ENCODE data around the gene ITPR1. TPM values are rescaled to one million over a fixed set of nuclear protein-coding genes. Genes with fewer than 3 reads are reported as not detected.

ITPR1 gene
- total and polyA plus RNA-seq, 4 donors = 9.3 to 43.7 (median 20.9) TPM

- Histone ChIP-seq H3K9me3 (ENCODE audit: control insufficient read depth, insufficient read depth, low read length) (no peaks in the 10 kb centered on the region), H3K4me3 (ENCODE audit: low read depth, low read length) (no peak overlapping the region), H3K27ac (ENCODE audit: low read depth, low read length) (no peak overlapping the region), H3K36me3 (ENCODE audit: control insufficient read depth, insufficient read depth, low read length) (no peaks in the 10 kb centered on the region), H3K27me3 (ENCODE audit: control insufficient read depth, insufficient read depth, low read length) (no peaks in the 10 kb centered on the region), H3K4me1 (ENCODE audit: control insufficient read depth, insufficient read depth, low read length) (no peaks in the 10 kb centered on the region)
- no peak for DNase-seq (ENCODE audit: low read depth in 4 of 6, low spot score in 6 of 6)
- WGBS (ENCODE audit: insufficient coverage) = 100% methylated on average over 3 of the region's 5 CpGs
Observed at GRCh38 chr3:4855676-4856075, 362.5 kb downstream of the ITPR1 start.

- WGBS (ENCODE audit: insufficient coverage) = no CpG with 5 or more reads among the region's 2 CpGs
- DNase-seq (ENCODE audit: low read depth in 4 of 6, low spot score in 6 of 6) = no peak
- Histone ChIP-seq H3K9me3 (ENCODE audit: control insufficient read depth, insufficient read depth, low read length) (no peaks in the 10 kb centered on the region), H3K4me3 (ENCODE audit: low read depth, low read length) (no peak overlapping the region), H3K36me3 (ENCODE audit: control insufficient read depth, insufficient read depth, low read length) (no peaks in the 10 kb centered on the region), H3K27me3 (ENCODE audit: control insufficient read depth, insufficient read depth, low read length) (no peaks in the 10 kb centered on the region), H3K27ac (ENCODE audit: low read depth, low read length) (no peak overlapping the region), H3K4me1 (ENCODE audit: control insufficient read depth, insufficient read depth, low read length) (no peaks in the 10 kb centered on the region)
Observed at GRCh38 chr3:4856136-4856535, 363.0 kb downstream of the ITPR1 start.

- no peak for DNase-seq (ENCODE audit: low read depth in 4 of 6, low spot score in 6 of 6)
- Histone ChIP-seq H3K36me3 (ENCODE audit: control insufficient read depth, insufficient read depth, low read length) (no peaks in the 10 kb centered on the region), H3K4me1 (ENCODE audit: control insufficient read depth, insufficient read depth, low read length) (no peaks in the 10 kb centered on the region), H3K27me3 (ENCODE audit: control insufficient read depth, insufficient read depth, low read length) (no peaks in the 10 kb centered on the region), H3K27ac (ENCODE audit: low read depth, low read length) (no peak overlapping the region), H3K9me3 (ENCODE audit: control insufficient read depth, insufficient read depth, low read length) (no peaks in the 10 kb centered on the region), H3K4me3 (ENCODE audit: low read depth, low read length) (no peak overlapping the region)
- whole genome bisulfite sequencing (ENCODE audit: insufficient coverage) = 90% methylated on average over 4 of the region's 4 CpGs
Observed at GRCh38 chr3:4856564-4856963, 363.4 kb downstream of the ITPR1 start.

GRCh38 chr3:4856986-4857385 is 363.8 kb downstream of the ITPR1 start:
- no peak overlapping the region for H3K27ac ChIP-seq (ENCODE audit: low read depth, low read length)
- H3K36me3 ChIP-seq (ENCODE audit: control insufficient read depth, insufficient read depth, low read length) = no peaks in the 10 kb centered on the region
- 75% methylated on average over 1 of the region's 5 CpGs for WGBS (ENCODE audit: insufficient coverage)
- no peak for DNase-seq (ENCODE audit: low read depth in 4 of 6, low spot score in 6 of 6)
- H3K4me3 ChIP-seq (ENCODE audit: low read depth, low read length) = no peak overlapping the region
- no peaks in the 10 kb centered on the region for H3K27me3 ChIP-seq (ENCODE audit: control insufficient read depth, insufficient read depth, low read length)
- H3K4me1 ChIP-seq (ENCODE audit: control insufficient read depth, insufficient read depth, low read length) = no peaks in the 10 kb centered on the region
- peaks cover 2% of the 10 kb centered on the region for H3K9me3 ChIP-seq (ENCODE audit: control insufficient read depth, insufficient read depth, low read length)

GRCh38 chr3:4859788-4860187 is 366.6 kb downstream of the ITPR1 start:
- no peak overlapping the region for H3K27ac ChIP-seq (ENCODE audit: low read depth, low read length)
- WGBS (ENCODE audit: insufficient coverage) = no CpG with 5 or more reads among the region's 1 CpG
- no peaks in the 10 kb centered on the region for H3K27me3 ChIP-seq (ENCODE audit: control insufficient read depth, insufficient read depth, low read length)
- H3K9me3 ChIP-seq (ENCODE audit: control insufficient read depth, insufficient read depth, low read length) = peaks cover 4% of the 10 kb centered on the region
- H3K36me3 ChIP-seq (ENCODE audit: control insufficient read depth, insufficient read depth, low read length) = no peaks in the 10 kb centered on the region
- no peak for DNase-seq (ENCODE audit: low read depth in 4 of 6, low spot score in 6 of 6)
- no peaks in the 10 kb centered on the region for H3K4me1 ChIP-seq (ENCODE audit: control insufficient read depth, insufficient read depth, low read length)
- H3K4me3 ChIP-seq (ENCODE audit: low read depth, low read length) = no peak overlapping the region

GRCh38 chr3:4862973-4863372 is 369.8 kb downstream of the ITPR1 start:
- Histone ChIP-seq H3K36me3 (ENCODE audit: control insufficient read depth, insufficient read depth, low read length) (no peaks in the 10 kb centered on the region), H3K9me3 (ENCODE audit: control insufficient read depth, insufficient read depth, low read length) (peaks cover 4% of the 10 kb centered on the region), H3K4me3 (ENCODE audit: low read depth, low read length) (no peak overlapping the region), H3K4me1 (ENCODE audit: control insufficient read depth, insufficient read depth, low read length) (peaks cover 6% of the 10 kb centered on the region), H3K27me3 (ENCODE audit: control insufficient read depth, insufficient read depth, low read length) (no peaks in the 10 kb centered on the region), H3K27ac (ENCODE audit: low read depth, low read length) (no peak overlapping the region)
- WGBS (ENCODE audit: insufficient coverage) = no CpG with 5 or more reads among the region's 2 CpGs
- no peak for DNase-seq (ENCODE audit: low read depth in 4 of 6, low spot score in 6 of 6)

- Histone ChIP-seq H3K36me3 (ENCODE audit: control insufficient read depth, insufficient read depth, low read length) (no peaks in the 10 kb centered on the region), H3K4me1 (ENCODE audit: control insufficient read depth, insufficient read depth, low read length) (peaks cover 16% of the 10 kb centered on the region), H3K27me3 (ENCODE audit: control insufficient read depth, insufficient read depth, low read length) (no peaks in the 10 kb centered on the region), H3K27ac (ENCODE audit: low read depth, low read length) (no peak overlapping the region), H3K9me3 (ENCODE audit: control insufficient read depth, insufficient read depth, low read length) (peaks cover 4% of the 10 kb centered on the region), H3K4me3 (ENCODE audit: low read depth, low read length) (no peak overlapping the region)
- whole genome bisulfite sequencing (ENCODE audit: insufficient coverage) = no CpG with 5 or more reads among the region's 1 CpG
- DNase-seq (ENCODE audit: low read depth in 4 of 6, low spot score in 6 of 6) = no peak
Observed at GRCh38 chr3:4864503-4864902, 371.4 kb downstream of the ITPR1 start.

GRCh38 chr3:4865714-4866113 is 372.6 kb downstream of the ITPR1 start:
- Histone ChIP-seq H3K27ac (ENCODE audit: low read depth, low read length) (no peak overlapping the region), H3K4me3 (ENCODE audit: low read depth, low read length) (no peak overlapping the region), H3K4me1 (ENCODE audit: control insufficient read depth, insufficient read depth, low read length) (peaks cover 16% of the 10 kb centered on the region), H3K9me3 (ENCODE audit: control insufficient read depth, insufficient read depth, low read length) (peaks cover 4% of the 10 kb centered on the region), H3K27me3 (ENCODE audit: control insufficient read depth, insufficient read depth, low read length) (no peaks in the 10 kb centered on the region), H3K36me3 (ENCODE audit: control insufficient read depth, insufficient read depth, low read length) (no peaks in the 10 kb centered on the region)
- 71% methylated on average over 1 of the region's 2 CpGs for WGBS (ENCODE audit: insufficient coverage)
- DNase-seq (ENCODE audit: low read depth in 4 of 6, low spot score in 6 of 6) = peak in 2 of 6 donors; percentile 7 to 74

GRCh38 chr3:4866866-4867265 is 373.7 kb downstream of the ITPR1 start:
- peak overlapping the region; percentile 93 for H3K27ac ChIP-seq (ENCODE audit: low read depth, low read length)
- peaks cover 16% of the 10 kb centered on the region for H3K4me1 ChIP-seq (ENCODE audit: control insufficient read depth, insufficient read depth, low read length)
- H3K36me3 ChIP-seq (ENCODE audit: control insufficient read depth, insufficient read depth, low read length) = no peaks in the 10 kb centered on the region
- H3K9me3 ChIP-seq (ENCODE audit: control insufficient read depth, insufficient read depth, low read length) = peaks cover 3% of the 10 kb centered on the region
- H3K4me3 ChIP-seq (ENCODE audit: low read depth, low read length) = no peak overlapping the region
- peak in 2 of 6 donors; percentile 25 to 26 for DNase-seq (ENCODE audit: low read depth in 4 of 6, low spot score in 6 of 6)
- no peaks in the 10 kb centered on the region for H3K27me3 ChIP-seq (ENCODE audit: control insufficient read depth, insufficient read depth, low read length)
- WGBS (ENCODE audit: insufficient coverage) = 64% methylated on average over 4 of the region's 6 CpGs

- no CpG with 5 or more reads among the region's 3 CpGs for WGBS (ENCODE audit: insufficient coverage)
- no peak overlapping the region for H3K4me3 ChIP-seq (ENCODE audit: low read depth, low read length)
- no peak for DNase-seq (ENCODE audit: low read depth in 4 of 6, low spot score in 6 of 6)
- H3K27ac ChIP-seq (ENCODE audit: low read depth, low read length) = no peak overlapping the region
- no peaks in the 10 kb centered on the region for H3K9me3 ChIP-seq (ENCODE audit: control insufficient read depth, insufficient read depth, low read length)
- H3K4me1 ChIP-seq (ENCODE audit: control insufficient read depth, insufficient read depth, low read length) = no peaks in the 10 kb centered on the region
- H3K27me3 ChIP-seq (ENCODE audit: control insufficient read depth, insufficient read depth, low read length) = no peaks in the 10 kb centered on the region
- H3K36me3 ChIP-seq (ENCODE audit: control insufficient read depth, insufficient read depth, low read length) = no peaks in the 10 kb centered on the region
Observed at GRCh38 chr3:4877173-4877787, 384.1 kb downstream of the ITPR1 start.
